ENCODE data around the gene DIRAS1.

Gene DIRAS1

DNA sequence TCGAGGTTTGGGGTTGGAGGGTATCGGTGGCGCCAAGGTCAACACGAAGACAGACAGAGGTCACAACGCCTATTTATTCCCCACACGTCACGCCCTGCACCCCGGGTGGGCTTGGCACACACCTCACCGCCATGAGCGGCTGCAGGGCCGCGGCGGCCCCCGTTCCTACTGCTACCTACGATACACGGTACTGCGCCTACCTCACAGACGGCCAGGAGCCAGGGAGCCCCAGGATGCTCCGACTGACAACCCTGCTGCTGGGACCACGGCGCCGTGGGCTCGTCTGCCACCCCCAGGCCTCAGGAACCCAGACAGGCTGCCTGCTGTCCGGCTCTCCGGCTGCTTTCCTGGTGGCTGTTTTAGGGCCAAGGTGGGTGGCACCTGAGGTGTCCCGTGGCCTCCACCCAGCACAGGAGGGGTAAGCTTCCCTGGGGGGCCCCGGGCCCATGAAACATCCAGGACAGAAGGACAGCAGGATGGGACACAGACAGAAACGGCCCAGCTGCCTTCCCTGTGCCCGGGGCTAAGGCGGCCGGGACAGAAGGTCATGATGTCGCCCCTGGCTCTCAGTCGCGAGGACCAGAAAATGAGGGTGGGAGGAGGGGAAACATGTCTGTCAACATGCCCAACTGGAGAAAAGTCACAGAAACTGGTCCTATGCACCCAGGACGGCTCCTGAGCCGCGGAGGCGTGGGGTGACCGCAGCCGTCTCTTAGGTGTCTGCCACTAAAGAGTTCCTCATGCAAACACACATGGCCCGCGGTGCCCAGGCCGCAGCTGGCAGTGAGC, 33.7 kb upstream of the DIRAS1 start:
- no peak for DNase-seq

- DNase-seq: no peak
Observed at GRCh38 chr19:2751438-2751830, 30.3 kb upstream of the DIRAS1 start.

GRCh38 chr19:2750808-2751437, 29.8 kb upstream of the DIRAS1 start:
- no peak for DNase-seq

DNA sequence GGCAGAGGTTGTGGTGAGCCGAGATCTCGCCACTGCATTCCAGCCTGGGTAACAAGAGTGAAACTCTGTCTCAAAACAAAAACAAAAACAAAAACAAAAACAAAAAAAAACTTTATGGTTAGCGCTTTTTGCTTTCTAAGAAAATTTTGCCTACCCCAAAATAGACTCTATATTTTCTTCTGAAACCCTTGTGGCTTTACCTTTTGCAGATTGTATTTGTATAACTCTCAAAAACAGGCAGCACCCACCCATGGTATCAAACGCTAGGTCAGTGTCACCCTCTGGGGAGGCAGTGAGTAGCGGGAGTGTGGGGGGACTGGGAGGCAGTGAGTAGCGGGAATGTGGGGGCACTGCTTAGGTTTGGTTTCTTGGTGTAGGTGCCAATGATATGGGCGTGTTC, 26.2 kb upstream of the DIRAS1 start:
- no peak for DNase-seq

DNA sequence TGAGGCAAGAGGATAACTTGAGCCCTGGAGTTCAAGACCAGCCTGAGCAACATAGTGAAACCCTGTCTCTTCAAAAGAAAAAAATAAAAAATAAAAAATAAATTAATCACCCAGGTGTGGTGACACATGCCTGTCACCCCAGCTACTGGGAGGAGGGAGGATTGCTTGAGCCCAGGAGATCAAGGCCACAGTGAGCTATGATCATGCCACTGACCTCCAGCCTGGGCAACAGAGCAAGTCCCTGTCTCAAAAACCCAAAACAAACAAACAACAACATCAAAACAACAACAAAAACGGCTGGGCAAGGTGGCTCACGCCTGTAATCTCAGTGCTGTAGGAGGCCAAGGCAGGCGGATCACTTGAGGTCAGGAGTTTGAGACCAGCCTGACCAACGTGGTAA, 22.9 kb upstream of the DIRAS1 start:
- DNase-seq: no peak

- DNase-seq: no peak
Observed at GRCh38 chr19:2743099-2743498, 21.9 kb upstream of the DIRAS1 start.

- no peak for DNase-seq
Observed at GRCh38 chr19:2740314-2740656, 19.1 kb upstream of the DIRAS1 start.

DNA sequence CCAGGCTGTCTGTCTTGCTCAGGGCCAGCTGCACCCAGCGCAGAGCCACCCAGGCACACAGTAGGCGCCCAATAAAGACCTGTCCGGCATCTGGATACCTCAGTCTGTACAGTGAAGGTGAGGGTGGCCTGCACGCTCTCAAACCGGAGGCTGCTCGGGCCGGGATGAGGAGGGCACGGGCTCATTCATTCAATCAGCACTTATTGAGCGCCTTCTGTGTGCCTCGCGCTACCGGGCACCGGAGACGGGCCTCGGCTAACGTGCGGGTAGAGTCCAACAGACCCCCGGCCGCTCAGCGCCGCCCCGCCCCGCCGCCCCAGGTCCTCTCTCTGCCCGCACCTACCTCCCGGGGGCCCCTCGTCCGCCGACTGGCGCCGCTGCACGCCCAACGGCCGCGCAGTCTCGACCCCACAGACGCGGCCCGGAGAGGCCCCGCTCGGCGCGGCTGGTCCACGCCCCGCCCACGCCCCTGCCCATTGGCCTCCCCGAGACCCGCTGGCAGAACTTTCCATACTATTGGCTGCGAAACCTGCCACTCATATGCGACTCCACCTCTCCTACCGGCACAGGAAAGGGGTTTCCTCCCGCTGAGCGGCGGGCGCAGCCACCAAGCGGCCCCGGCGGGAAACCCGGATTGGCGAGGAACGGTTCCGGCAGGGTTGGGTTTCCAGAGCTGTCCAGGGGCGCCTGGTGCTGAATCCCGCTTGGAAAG, 18.6 kb upstream of the DIRAS1 start, which contains the start of gene SLC39A3:
SLC39A3 (minus strand) TSS at position 416 of the 712 bp plus-strand sequence. CDS start 2,760 bp downstream, outside the sequence.
- DNase-seq: peak; percentile 93 to 99 (median 96)

- DNase-seq: no peak
Observed at GRCh38 chr19:2736550-2737190, 15.5 kb upstream of the DIRAS1 start.

DNA sequence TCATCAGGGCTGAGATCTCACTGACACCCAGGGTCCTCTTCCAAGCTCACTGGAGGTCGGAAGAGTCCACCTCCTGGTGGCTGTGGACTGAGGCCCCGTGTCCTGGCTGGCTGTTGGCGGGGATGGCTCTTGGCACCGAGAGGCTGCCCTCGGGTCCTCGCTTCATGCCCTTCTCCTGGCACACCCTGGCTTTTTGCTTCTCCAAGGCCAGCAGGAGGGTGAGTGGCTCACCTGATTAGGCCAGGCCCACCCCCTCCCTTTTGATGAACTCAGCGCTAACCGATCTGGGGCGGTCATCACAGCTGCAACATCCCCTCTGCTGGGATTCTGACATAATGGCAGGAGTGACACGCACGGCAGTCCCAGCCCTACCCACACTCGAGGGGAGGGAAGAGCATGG, 14.2 kb upstream of the DIRAS1 start:
- no peak for DNase-seq

- no peak for DNase-seq
Observed at GRCh38 chr19:2734589-2735288, 13.6 kb upstream of the DIRAS1 start.

GRCh38 chr19:2733930-2734588, 12.9 kb upstream of the DIRAS1 start:
- DNase-seq: no peak

- DNase-seq: no peak
Observed at GRCh38 chr19:2732883-2733282, 11.7 kb upstream of the DIRAS1 start.

DNA sequence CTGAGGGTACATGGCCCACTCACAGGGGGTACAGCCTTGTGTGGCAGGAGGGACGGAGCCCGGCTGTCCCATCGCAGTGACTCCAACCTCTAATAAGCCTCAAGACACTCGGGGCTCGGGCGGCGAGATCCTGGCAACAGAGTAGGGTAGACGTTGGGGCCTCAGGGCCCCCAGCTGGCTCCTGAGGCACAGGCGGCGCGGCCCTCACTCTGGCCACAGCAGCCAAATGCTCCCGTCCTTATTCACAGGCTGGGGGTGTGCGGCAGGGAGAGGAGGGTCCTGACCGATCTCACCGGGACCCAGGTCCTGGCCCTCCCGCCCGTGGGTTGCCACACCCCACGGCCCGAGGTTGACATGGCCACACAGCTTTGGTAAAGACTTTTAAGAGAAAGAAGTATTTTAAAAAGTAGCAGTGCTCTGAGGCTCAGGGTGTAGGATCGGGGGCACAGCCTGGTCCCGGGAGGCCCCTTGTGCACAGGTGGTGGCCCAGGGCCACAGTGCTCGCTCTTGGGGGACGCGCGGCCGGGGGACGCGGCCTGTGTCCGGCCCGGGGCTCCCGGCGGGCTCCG, 11.1 kb upstream of the DIRAS1 start:
- no peak for DNase-seq

DNA sequence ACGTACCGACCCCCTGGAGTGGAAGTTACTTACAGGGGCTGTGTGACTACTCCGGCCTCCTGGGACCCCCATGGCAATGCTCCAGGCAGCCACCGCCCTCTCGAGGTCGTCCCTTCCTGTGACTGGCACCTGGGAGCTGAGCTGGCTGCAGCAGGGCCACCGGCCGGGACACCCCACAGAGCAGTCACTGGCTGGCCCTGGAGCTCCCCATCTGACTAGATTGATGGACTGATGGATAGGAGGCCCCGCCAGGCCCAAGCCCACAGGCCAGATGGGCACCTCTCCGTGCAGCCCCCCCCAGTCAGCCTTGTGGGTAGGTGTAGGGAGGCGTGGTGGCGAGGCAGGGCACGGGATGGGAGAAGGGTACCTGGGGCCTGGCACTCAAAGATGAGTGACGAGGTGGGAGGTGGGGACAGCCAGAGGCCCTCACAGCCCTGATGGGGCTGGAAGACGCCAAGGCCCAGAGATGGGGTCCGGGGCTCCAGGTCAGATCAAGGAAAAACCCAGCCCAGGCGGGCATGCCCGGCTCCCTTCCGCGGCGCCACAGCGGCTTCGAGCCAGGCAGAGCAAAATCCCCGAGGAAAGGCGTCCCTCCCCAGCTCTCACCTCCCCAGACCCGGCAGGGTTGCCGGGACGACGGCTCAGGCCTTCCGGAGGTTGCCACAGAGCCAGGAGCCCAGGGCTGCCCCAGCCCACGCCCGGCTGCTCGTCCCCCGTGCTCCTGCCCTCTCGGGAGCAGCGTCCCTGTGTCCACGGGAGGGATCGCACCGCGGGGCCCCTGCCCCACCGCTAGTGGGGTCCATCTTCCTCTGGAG, 10.2 kb upstream of the DIRAS1 start:
- DNase-seq: no peak

DNA sequence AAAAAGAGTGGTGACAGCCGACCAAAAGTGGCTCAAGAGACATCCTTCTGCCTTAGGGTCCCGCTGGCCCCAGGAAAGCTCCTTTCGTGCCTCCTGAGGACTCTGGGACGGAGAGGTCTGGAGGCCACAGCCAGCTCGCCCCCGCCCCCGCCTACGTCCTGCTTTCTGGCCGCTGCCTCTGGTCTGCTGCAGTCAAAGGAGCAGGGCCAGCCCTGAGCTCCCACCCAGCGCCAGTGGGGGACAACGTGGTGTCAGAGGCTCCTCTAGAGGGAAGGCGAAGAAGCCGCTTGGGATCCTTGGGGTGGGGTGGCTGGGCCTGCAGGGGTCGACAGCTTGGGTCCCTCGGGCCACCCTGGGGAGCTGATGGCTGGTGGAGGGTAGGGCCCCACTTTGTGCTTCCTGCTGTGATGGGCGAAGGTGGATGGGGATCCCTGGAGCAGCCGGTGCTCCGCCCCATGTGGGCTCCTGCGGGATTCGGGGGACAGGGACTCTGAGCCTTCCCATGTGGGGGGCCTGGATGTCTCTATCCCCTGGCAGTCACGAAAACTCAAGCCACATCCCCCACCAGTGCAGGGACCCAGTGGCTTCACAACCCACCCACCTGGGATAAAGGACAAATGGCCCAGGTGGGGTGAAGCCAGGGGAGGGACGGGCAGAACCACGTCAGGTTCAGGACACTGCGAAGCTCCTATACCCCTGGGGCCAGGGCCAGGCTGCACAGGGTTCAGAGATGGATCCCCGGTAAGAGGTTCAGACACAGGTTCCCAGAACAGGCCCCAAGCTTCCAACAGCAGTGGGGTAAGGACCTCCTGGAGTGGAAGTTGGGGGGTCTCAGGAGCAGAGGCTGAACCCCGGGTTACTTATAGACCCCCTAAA, 9.0 kb upstream of the DIRAS1 start:
- DNase-seq: no peak

DNA sequence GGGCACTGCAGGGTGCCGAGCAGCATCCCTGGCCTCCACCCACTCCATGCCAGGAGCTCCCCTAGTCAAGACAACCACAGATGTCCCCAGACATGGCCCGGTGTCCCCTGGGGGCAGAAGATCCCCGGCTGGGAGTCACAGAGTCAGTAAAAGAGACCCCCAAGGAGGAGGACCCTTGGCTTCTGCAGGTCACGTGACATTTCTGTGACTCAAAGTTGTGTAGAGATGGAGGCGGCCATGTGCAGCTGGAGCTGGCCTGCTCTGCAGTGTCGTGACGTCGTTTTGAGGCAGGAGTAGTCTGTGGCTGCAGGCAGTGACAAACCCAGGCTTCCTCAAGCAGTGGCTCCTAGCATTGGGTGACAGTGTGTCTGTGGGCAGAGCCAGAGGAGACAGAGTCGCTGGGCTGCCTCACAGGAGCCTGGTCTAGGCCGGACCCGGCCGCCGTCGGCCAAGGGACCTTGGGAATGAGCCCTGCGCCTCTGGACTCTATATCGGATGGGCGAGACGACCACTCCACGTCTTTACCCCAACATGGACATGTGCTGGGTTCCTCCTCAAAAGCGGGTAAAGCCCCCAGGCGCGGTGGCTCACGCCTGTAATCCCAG, 7.7 kb upstream of the DIRAS1 start:
- DNase-seq: no peak

GRCh38 chr19:2727640-2727944, 6.4 kb upstream of the DIRAS1 start:
- DNase-seq: no peak

DNA sequence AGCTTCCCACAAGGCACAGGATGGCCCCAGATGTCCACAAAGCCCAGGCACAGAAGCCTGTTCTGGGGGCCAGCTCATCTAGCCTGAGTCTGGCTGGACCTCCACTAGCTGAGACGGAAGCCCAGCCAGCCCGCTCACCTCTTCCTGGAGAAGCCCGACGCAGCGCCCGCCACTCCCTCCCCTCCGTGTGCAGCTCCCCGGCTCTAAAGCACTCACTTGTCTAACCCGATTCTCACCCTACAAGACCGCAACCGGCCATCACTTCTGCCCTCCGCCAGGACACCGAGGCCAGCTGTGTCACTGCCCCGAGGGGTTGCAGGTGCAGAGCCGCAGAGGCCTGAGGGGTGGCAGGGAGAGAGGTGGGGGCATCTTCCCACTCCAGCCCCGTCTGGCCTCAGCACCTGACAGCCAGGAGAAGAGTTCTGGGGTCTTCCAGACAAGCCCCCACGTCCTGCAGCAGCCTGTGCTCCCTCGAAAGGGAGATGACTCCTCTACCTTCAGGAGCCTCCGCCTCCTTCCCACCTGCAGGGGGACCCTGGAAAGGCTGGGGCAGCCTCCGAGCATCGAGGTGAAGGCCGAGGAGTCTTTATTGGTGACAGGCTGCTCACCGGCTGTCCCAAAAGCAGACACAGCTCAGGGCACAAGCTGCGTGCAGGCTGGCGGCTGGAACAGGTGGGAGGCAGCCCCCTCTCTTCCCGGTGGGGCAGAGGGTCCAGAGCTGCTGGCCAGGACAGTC, 5.9 kb upstream of the DIRAS1 start:
- DNase-seq: no peak
